HepG2 (cell line): Measurements from ENCODE around the gene NFS1. TPM values are rescaled to one million over a fixed set of nuclear protein-coding genes. Genes with fewer than 3 reads are reported as not detected.

ENCODE experiments used
- HNRNPLL ChIP-seq: fragments of 200-400 bp; formaldehyde crosslinking; IDR thresholded peaks from 2 replicates; pipeline ENCODE4 v1.6.1; 2017; ENCODE audit warnings: mild to moderate bottlenecking, low read depth, low read length; ENCODE audit not compliant: poor library complexity, severe bottlenecking
- IRX3 ChIP-seq: sonication (generic); formaldehyde crosslinking; IDR thresholded peaks from 2 replicates; pipeline ENCODE4 v1.8.1; 2023; ENCODE audit warnings: mild to moderate bottlenecking, low read depth, missing genetic modification reagents, borderline replicate concordance
- ISX ChIP-seq: sonication (generic); formaldehyde crosslinking; conservative IDR thresholded peaks from 2 replicates; pipeline ENCODE4 v1.5.0; 2020; ENCODE audit warnings: missing genetic modification reagents
- MXD1 ChIP-seq: sonication (generic); formaldehyde crosslinking; IDR thresholded peaks from 2 replicates; pipeline ENCODE4 v1.4.0; 2020; ENCODE audit warnings: mild to moderate bottlenecking, missing genetic modification reagents
- MXD3 ChIP-seq: IDR thresholded peaks from 2 replicates; pipeline ENCODE4 v1.6.1; 2016; ENCODE audit warnings: mild to moderate bottlenecking, missing biosample characterization, missing genetic modification reagents
- NFKBIZ ChIP-seq: IDR thresholded peaks from 2 replicates; pipeline ENCODE4 v1.6.1; 2018; ENCODE audit warnings: missing genetic modification reagents, missing compliant biosample characterization
- RFXAP ChIP-seq: sonication (generic); formaldehyde crosslinking; IDR thresholded peaks from 2 replicates; pipeline ENCODE4 v1.4.0; 2020; ENCODE audit warnings: missing genetic modification reagents, borderline replicate concordance
- RXRA ChIP-seq: sonication (generic); formaldehyde crosslinking; IDR thresholded peaks from 2 replicates; pipeline ENCODE4 v1.5.1; 2020; ENCODE audit warnings: missing genetic modification reagents
- SIX4 ChIP-seq: sonication (generic); formaldehyde crosslinking; IDR thresholded peaks from 2 replicates; pipeline ENCODE4 v1.4.0; 2020; ENCODE audit warnings: missing genetic modification reagents
- SKI ChIP-seq: fragments of 450-650 bp; IDR thresholded peaks from one replicate; pipeline ENCODE4 v1.6.1; 2018; ENCODE audit warnings: mild to moderate bottlenecking; ENCODE audit not compliant: partially characterized antibody
- ZNF557 ChIP-seq: sonication (generic); formaldehyde crosslinking; IDR thresholded peaks from 2 replicates; pipeline ENCODE4 v1.4.0; 2020; ENCODE audit warnings: missing genetic modification reagents
- ZNF614 ChIP-seq: IDR thresholded peaks from 2 replicates; pipeline ENCODE4 v1.6.1; 2018; ENCODE audit warnings: missing biosample characterization, missing genetic modification reagents, inconsistent platforms, borderline replicate concordance
- ZNF704 ChIP-seq: sonication (generic); formaldehyde crosslinking; IDR thresholded peaks from 2 replicates; pipeline ENCODE4 v1.8.1; 2023; ENCODE audit warnings: mild to moderate bottlenecking, inconsistent platforms, moderate library complexity, missing genetic modification reagents, borderline replicate concordance
- ZSCAN29 ChIP-seq: sonication (generic); formaldehyde crosslinking; conservative IDR thresholded peaks from 2 replicates; pipeline ENCODE4 v1.4.0; 2020; ENCODE audit warnings: mild to moderate bottlenecking, missing genetic modification reagents
- ZXDC ChIP-seq: sonication (generic); formaldehyde crosslinking; IDR thresholded peaks from 2 replicates; pipeline ENCODE4 v1.5.0; 2020; ENCODE audit warnings: mild to moderate bottlenecking, missing genetic modification reagents
- polyA plus RNA-seq, 8 experiments: library from polyadenylated mRNA; depleted of rRNA in 3 of 8; stranded (reverse) in 7 of 8; unstranded in 1 of 8; fragments of >200 nt; fragmentation: Illumina TruSeq in 4 of 8; extraction: Trizol in 4 of 8; gene quantifications; 2 replicates each; pipeline versions ENCODE4 v1.2.1 to v1.2.3, GENCODE V29; 2011 to 2016; ENCODE audit warnings: low read depth in 4 of 8, missing spikeins in 1 of 8, mixed read lengths in 1 of 8; ENCODE audit not compliant: insufficient read depth in 1 of 8
- total RNA-seq, 5 experiments: library from RNA; depleted of rRNA; stranded (reverse); fragments of >200 nt; fragmentation: Illumina TruSeq; extraction: Trizol; gene quantifications; 2 replicates each; pipeline ENCODE4 v1.2.3, GENCODE V29; 2016; ENCODE audit warnings: low read depth in 1 of 5
- TF ChIP-seq, protein P1 (sequence below): sonication (generic); formaldehyde crosslinking; IDR thresholded peaks from 2 replicates; pipeline ENCODE4 v1.4.0; 2020; ENCODE audit warnings: missing genetic modification reagents
- TF ChIP-seq, protein P2 (sequence below): sonication (generic); formaldehyde crosslinking; IDR thresholded peaks from 2 replicates; pipeline ENCODE4 v1.4.0; 2020; ENCODE audit warnings: missing genetic modification reagents, low read depth, mild to moderate bottlenecking, borderline replicate concordance
- TF ChIP-seq, protein P3 (sequence below): sonication (generic); formaldehyde crosslinking; IDR thresholded peaks from 2 replicates; pipeline ENCODE4 v1.5.1; 2020; ENCODE audit warnings: missing genetic modification reagents, mild to moderate bottlenecking, borderline replicate concordance

NFS1 gene
- total and polyA plus RNA-seq, 2 of the 13 experiments (the other 11 are each of a cell fraction or from before 2014, with no cell fraction given) = 65.9 to 88.1 TPM

DNA sequence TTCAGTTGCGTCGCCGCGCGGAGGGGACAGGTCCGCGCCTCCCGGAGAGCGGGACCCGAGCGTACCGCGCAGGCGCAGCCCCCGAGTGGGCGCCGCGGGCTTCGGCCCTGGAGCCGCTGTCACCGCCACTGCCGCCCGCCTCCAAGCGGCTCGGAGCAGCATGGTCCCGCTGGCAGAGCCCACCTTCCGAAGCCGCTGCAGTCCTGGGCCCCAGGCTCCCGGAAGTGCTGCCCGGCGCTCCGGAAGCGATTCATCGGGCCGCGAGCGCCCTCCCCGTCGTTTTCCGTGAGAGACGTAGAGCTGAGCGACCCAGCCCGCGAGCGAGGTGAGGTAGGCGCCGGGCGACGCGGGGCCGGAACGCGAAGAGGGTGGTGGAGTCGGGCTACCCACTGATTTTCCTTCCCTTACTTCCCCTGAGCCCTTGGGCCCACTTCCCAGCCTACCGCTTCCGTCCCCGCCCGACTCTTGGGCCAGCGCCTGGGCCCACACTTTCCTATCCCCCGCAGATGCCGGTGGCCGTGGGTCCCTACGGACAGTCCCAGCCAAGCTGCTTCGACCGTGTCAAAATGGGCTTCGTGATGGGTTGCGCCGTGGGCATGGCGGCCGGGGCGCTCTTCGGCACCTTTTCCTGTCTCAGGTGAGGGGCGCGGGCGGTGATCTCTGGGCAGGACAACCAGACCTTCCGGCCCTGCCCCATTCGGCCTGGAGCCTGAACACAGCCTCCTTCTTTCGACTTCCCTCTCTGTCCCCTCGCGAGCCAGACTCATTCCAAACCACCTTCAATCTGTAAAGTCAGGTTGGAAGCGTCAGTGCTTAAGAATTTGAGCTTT is at the start of gene NFS1, which contains the start of gene ROMO1 (continued):
- peak; percentile 92 for TF ChIP-seq ZNF704 (CRISPR knock-in tag)
- peak; percentile 53 for TF ChIP-seq SKI
- TF ChIP-seq RFXAP (CRISPR knock-in tag) = peak; percentile 97
- TF ChIP-seq ZNF614 (CRISPR knock-in tag) = peak; percentile 92; the same call in 1 of the 2 replicates
- peak; percentile 95; the same call in 1 of the 2 replicates for TF ChIP-seq ZSCAN29 (CRISPR knock-in tag)
- TF ChIP-seq ZXDC (CRISPR knock-in tag) = peak; percentile 98
- TF ChIP-seq ZNF557 (CRISPR knock-in tag) = peak; percentile 76
- TF ChIP-seq ISX = 0 out of 2 replicates have a peak, but pooled peaks have one; percentile 75
- TF ChIP-seq RXRA (CRISPR knock-in tag) = peak; percentile 93
- TF ChIP-seq HNRNPLL = peak; percentile 96
- TF ChIP-seq NFKBIZ = peak; percentile 71
- TF ChIP-seq MXD1 (CRISPR knock-in tag) = peak; percentile 99
- TF ChIP-seq, protein P1, sequence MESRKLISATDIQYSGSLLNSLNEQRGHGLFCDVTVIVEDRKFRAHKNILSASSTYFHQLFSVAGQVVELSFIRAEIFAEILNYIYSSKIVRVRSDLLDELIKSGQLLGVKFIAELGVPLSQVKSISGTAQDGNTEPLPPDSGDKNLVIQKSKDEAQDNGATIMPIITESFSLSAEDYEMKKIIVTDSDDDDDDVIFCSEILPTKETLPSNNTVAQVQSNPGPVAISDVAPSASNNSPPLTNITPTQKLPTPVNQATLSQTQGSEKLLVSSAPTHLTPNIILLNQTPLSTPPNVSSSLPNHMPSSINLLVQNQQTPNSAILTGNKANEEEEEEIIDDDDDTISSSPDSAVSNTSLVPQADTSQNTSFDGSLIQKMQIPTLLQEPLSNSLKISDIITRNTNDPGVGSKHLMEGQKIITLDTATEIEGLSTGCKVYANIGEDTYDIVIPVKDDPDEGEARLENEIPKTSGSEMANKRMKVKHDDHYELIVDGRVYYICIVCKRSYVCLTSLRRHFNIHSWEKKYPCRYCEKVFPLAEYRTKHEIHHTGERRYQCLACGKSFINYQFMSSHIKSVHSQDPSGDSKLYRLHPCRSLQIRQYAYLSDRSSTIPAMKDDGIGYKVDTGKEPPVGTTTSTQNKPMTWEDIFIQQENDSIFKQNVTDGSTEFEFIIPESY (CRISPR knock-in tag) = peak; percentile 74
- TF ChIP-seq, protein P2, sequence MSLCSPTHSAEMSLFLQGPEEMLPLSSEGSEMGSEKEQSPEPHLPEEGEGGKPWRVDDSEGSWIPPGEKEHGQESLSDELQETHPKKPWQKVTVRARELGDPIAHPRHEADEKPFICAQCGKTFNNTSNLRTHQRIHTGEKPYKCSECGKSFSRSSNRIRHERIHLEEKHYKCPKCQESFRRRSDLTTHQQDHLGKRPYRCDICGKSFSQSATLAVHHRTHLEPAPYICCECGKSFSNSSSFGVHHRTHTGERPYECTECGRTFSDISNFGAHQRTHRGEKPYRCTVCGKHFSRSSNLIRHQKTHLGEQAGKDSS = peak; percentile 70; the same call in 1 of the 2 replicates
- TF ChIP-seq MXD3 (CRISPR knock-in tag) = peak; percentile 98
- TF ChIP-seq IRX3 (CRISPR knock-in tag) = peak; percentile 97
- peak; percentile 67 for TF ChIP-seq SIX4
- TF ChIP-seq, protein P3, sequence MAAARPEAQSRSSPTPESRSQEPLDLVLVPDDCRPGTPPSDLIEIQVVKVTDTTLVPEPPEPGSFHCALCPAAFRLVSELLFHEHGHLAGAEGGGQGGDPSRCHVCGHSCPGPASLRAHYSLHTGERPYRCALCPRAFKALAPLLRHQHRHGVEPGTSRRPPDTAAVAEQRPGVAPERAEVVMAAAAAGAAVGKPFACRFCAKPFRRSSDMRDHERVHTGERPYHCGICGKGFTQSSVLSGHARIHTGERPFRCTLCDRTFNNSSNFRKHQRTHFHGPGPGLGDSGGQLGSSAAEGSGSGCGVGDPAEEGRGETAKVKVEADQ (CRISPR knock-in tag) = peak; percentile 95
